ENCODE measurements around the gene ENPP6.

DNA sequence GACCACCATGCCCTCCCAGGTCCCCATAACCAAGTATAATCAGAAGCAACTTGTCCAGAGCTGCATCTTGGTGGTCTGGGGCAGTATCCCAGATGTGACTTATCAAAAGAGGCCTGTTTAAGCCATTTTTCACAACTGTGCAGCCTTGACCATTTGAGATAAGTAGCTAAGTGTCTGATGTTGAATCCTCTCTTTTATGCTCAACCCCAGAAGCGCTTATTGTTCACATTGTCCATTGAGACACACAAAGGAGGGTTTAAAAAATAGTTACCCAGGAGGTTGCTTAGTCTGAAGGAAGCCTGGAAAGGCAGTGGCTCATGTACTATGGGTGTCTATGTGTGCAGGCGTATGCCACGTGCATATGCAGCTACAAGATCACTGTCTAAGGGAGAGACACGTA is 27.0 kb downstream of the ENPP6 start:
- TF ChIP-seq, protein P1, sequence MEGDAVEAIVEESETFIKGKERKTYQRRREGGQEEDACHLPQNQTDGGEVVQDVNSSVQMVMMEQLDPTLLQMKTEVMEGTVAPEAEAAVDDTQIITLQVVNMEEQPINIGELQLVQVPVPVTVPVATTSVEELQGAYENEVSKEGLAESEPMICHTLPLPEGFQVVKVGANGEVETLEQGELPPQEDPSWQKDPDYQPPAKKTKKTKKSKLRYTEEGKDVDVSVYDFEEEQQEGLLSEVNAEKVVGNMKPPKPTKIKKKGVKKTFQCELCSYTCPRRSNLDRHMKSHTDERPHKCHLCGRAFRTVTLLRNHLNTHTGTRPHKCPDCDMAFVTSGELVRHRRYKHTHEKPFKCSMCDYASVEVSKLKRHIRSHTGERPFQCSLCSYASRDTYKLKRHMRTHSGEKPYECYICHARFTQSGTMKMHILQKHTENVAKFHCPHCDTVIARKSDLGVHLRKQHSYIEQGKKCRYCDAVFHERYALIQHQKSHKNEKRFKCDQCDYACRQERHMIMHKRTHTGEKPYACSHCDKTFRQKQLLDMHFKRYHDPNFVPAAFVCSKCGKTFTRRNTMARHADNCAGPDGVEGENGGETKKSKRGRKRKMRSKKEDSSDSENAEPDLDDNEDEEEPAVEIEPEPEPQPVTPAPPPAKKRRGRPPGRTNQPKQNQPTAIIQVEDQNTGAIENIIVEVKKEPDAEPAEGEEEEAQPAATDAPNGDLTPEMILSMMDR (conservative IDR thresholded peaks at IDR 0.05; ENCODE audit: low read length) = no peak
- no peak for TF ChIP-seq EZH2phosphoT487 (IDR thresholded peaks at IDR 0.05; ENCODE audit: borderline replicate concordance, low read depth, low read length)

Data from OCI-LY7 (cell line).